B cell (primary cell): ENCODE data around the gene TOPBP1. TPM values are rescaled to one million over a fixed set of nuclear protein-coding genes. Genes with fewer than 3 reads are reported as not detected.
"Not testable (repeated sequence)": the region's sequence is repeated elsewhere in the genome, so short reads cannot be mapped to it uniquely, and the experiment has no call there.

ENCODE experiments used
- ATAC-seq: fragments of 200-7000 bp; cut with Tn5 transposase; one replicate; pipeline ENCODE4 v1.10.0; 2021; ENCODE audit warnings: low read depth, mild to moderate bottlenecking, moderate number of reproducible peaks, moderate library complexity
- CTCF ChIA-PET: fragments of 350-600 bp; sonication (Branson Sonifier 250); formaldehyde crosslinking; loops from one replicate; lab custom pipeline; 2021; ENCODE audit warnings: antibody characterized with exemption, inconsistent platforms; lab: Charles Lee
- POLR2A ChIA-PET: fragments of 350-600 bp; sonication (Branson Sonifier 250); formaldehyde crosslinking; loops from one replicate; lab custom pipeline; 2021; ENCODE audit warnings: antibody characterized with exemption; lab: Charles Lee
- DNase-seq: peaks from one replicate; pipeline ENCODE4 v3.0.0; 2013
- H2AFZ ChIP-seq: 2 replicates; pipeline ENCODE4 v1.6.1; 2012; ENCODE audit warnings: mild to moderate bottlenecking, low read depth, low read length; ENCODE audit not compliant: insufficient read depth, poor library complexity, severe bottlenecking
- H3K27ac ChIP-seq, 2 donors: 1 replicate in 1 of 2; 2 replicates in 1 of 2; pipeline ENCODE4 v1.5.1; 2012 to 2013; ENCODE audit warnings: low read length in 2 of 2, mild to moderate bottlenecking in 2 of 2, moderate library complexity in 1 of 2
- H3K27me3 ChIP-seq, 4 experiments: fragments of 200-600 bp in 1 of 4; sonication (generic) in 1 of 4; replicated peaks in 1 of 4; 1 replicate in 2 of 4; 2 replicates in 2 of 4; pipeline versions ENCODE4 v1.6.1 to v1.7.0; 2013 to 2016; ENCODE audit warnings: low read length in 3 of 4, mild to moderate bottlenecking in 2 of 4, mixed read lengths in 1 of 4, moderate library complexity in 1 of 4; ENCODE audit not compliant: insufficient read depth in 4 of 4, control insufficient read depth in 3 of 4; ENCODE audit errors: control extremely low read depth in 1 of 4
- H3K36me3 ChIP-seq, 2 experiments: replicated peaks in 1 of 2; 1 replicate in 1 of 2; 2 replicates in 1 of 2; pipeline versions ENCODE4 v1.6.1 to v1.7.1; 2013; ENCODE audit warnings: low read length in 1 of 2; ENCODE audit not compliant: insufficient read depth in 2 of 2, control insufficient read depth in 1 of 2; ENCODE audit errors: control extremely low read depth in 1 of 2, extremely low read depth in 1 of 2
- H3K4me1 ChIP-seq, 2 donors: fragments of 200-600 bp in 1 of 2; sonication (generic) in 1 of 2; 1 replicate in 1 of 2; 2 replicates in 1 of 2; pipeline versions ENCODE4 v1.5.1 to v1.6.1; 2013 to 2017; ENCODE audit warnings: low read length in 2 of 2; ENCODE audit not compliant: control insufficient read depth in 2 of 2, insufficient read depth in 2 of 2
- H3K4me2 ChIP-seq: replicated peaks from 2 replicates; pipeline ENCODE3; 2012; ENCODE audit warnings: mild to moderate bottlenecking, low read depth, low read length; ENCODE audit not compliant: poor library complexity, severe bottlenecking
- H3K4me3 ChIP-seq, 5 experiments: fragments of 200-600 bp in 1 of 5; sonication (generic) in 1 of 5; 1 replicate in 3 of 5; 2 replicates in 2 of 5; pipeline versions ENCODE4 v1.5.1 to v1.7.0; 2011 to 2016; ENCODE audit warnings: low read length in 4 of 5, mild to moderate bottlenecking in 4 of 5, low read depth in 2 of 5, control low read depth in 1 of 5, moderate library complexity in 1 of 5; ENCODE audit not compliant: insufficient read depth in 1 of 5; ENCODE audit errors: control extremely low read depth in 1 of 5, extremely low read depth in 1 of 5
- H3K79me2 ChIP-seq: fragments of 200-600 bp; sonication (generic); one replicate; pipeline ENCODE4 v1.6.0; 2016; ENCODE audit warnings: low read length; ENCODE audit not compliant: control insufficient read depth, insufficient read depth
- H3K9ac ChIP-seq: fragments of 200-600 bp; sonication (generic); 2 replicates; pipeline ENCODE4 v1.6.1; 2017; ENCODE audit warnings: mild to moderate bottlenecking, low read length, moderate library complexity
- H3K9me3 ChIP-seq, 3 donors: one replicate each; pipeline versions ENCODE4 v1.6.1 to v1.7.1; 2013; ENCODE audit warnings: low read length in 2 of 3; ENCODE audit not compliant: control insufficient read depth in 2 of 3, insufficient read depth in 1 of 3; ENCODE audit errors: control extremely low read depth in 1 of 3
- H4K20me1 ChIP-seq: 2 replicates; pipeline ENCODE4 v1.6.0; 2012; ENCODE audit warnings: mild to moderate bottlenecking, low read length; ENCODE audit not compliant: insufficient read depth, control insufficient read depth, poor library complexity, severe bottlenecking
- H3K27ac Mint-ChIP-seq: one replicate; pipeline ENCODE4 v1.8.0; 2021; ENCODE audit warnings: mixed read lengths
- H3K27me3 Mint-ChIP-seq: one replicate; pipeline ENCODE4 v1.8.0; 2021; ENCODE audit warnings: mixed read lengths
- H3K4me1 Mint-ChIP-seq: one replicate; pipeline ENCODE4 v1.8.0; 2021; ENCODE audit warnings: mixed read lengths
- H3K4me3 Mint-ChIP-seq: one replicate; pipeline ENCODE4 v1.8.0; 2021; ENCODE audit warnings: mixed read lengths
- H3K9me3 Mint-ChIP-seq: one replicate; pipeline ENCODE4 v1.8.0; 2022; ENCODE audit warnings: mixed read lengths; ENCODE audit not compliant: insufficient read depth
- CTCF ChIP-seq: fragments of 200-600 bp; IDR thresholded peaks from one replicate; pipeline ENCODE4 v1.8.0; 2022; ENCODE audit warnings: antibody characterized with exemption, mild to moderate bottlenecking
- EZH2 ChIP-seq: IDR thresholded peaks from 2 replicates; pipeline ENCODE4 v1.6.1; 2012; ENCODE audit warnings: borderline replicate concordance, low read depth, mild to moderate bottlenecking, moderate library complexity, low read length; ENCODE audit not compliant: insufficient read depth, poor library complexity, severe bottlenecking
- WGBS: methylation state at CpG from one replicate; pipeline ENCODE4 v1.1.5; 2013; ENCODE audit warnings: missing lambda C conversion rate; ENCODE audit not compliant: insufficient coverage; 5-methylcytosine and 5-hydroxymethylcytosine counted together
- intact Hi-C: fragments of 100-400 bp; cut with micrococcal nuclease; formaldehyde crosslinking; loops from one replicate; pipeline ENCODE4 v1.10.0; 2022
- polyA plus RNA-seq: library from polyadenylated mRNA; depleted of rRNA; stranded (reverse); fragments of >200 nt; gene quantifications from 2 replicates; pipeline ENCODE4 v1.2.3, GENCODE V29; 2012
- total RNA-seq, 2 donors: library from RNA; stranded (reverse); fragments of 120-200 nt in 1 of 2; gene quantifications; 1 replicate in 1 of 2; 2 replicates in 1 of 2; pipeline versions ENCODE4 v1.2.3 to v1.2.4, GENCODE V29; 2013 to 2022

TOPBP1 gene
- total and polyA plus RNA-seq, 2 donors (not counting 1 experiment from before 2014, with no cell fraction given), result 34.2 to 53.7 TPM

GRCh38 chr3:133669949-133670524, 8.3 kb upstream of the TOPBP1 start:
- no peaks in the 10 kb centered on the region for H4K20me1 ChIP-seq
- ATAC-seq, result no peak
- no peak overlapping the region for H2AFZ ChIP-seq
- Mint-ChIP-seq H3K4me3 (no peak overlapping the region), H3K4me1 (peaks cover 2% of the 10 kb centered on the region), H3K9me3 (no peaks in the 10 kb centered on the region), H3K27me3 (peaks cover 41% of the 10 kb centered on the region), H3K27ac (no peak overlapping the region)
- TF ChIP-seq EZH2, result no peak
- TF ChIP-seq CTCF, result no peak
- H3K27ac ChIP-seq, result no peak overlapping the region
- H3K9me3 ChIP-seq, result peaks cover 0 to 2% (median 0%) of the 10 kb centered on the region in 3 donors
- H3K27me3 ChIP-seq, result peaks cover 0 to 19% (median 14%) of the 10 kb centered on the region in 4 experiments
- peaks cover 5 to 7% of the 10 kb centered on the region in 2 donors for H3K4me1 ChIP-seq
- DNase-seq, result no peak
- intact Hi-C loops, result no loop called here
- CTCF ChIA-PET, result no interaction called here
- no peaks in the 10 kb centered on the region for H3K36me3 ChIP-seq
- H3K4me3 ChIP-seq, result no peak overlapping the region
- H3K79me2 ChIP-seq, result no peaks in the 10 kb centered on the region
- H3K9ac ChIP-seq, result no peak overlapping the region
- no peak overlapping the region for H3K4me2 ChIP-seq
- POLR2A ChIA-PET, result no interaction called here
- WGBS, result 100% methylated on average over 2 of the region's 4 CpGs

GRCh38 chr3:133667118-133667517, 5.4 kb upstream of the TOPBP1 start:
- Histone ChIP-seq H3K4me2 (no peak overlapping the region), H3K4me1 (peaks cover 11 to 15% of the 10 kb centered on the region in 2 donors), H3K9me3 (peaks cover 0 to 2% (median 0%) of the 10 kb centered on the region in 3 donors), H3K79me2 (peaks cover 16% of the 10 kb centered on the region), H2AFZ (no peak overlapping the region), H3K36me3 (no peaks in the 10 kb centered on the region), H3K9ac (no peak overlapping the region), H3K27me3 (peaks cover 0 to 5% (median 0%) of the 10 kb centered on the region in 4 experiments), H3K4me3 (no peak overlapping the region), H4K20me1 (no peaks in the 10 kb centered on the region), H3K27ac (no peak overlapping the region)
- intact Hi-C loops, result no loop called here
- ChIA-PET CTCF (interaction anchor here (0.8 kb wide), 1 partner anchor 9 kb away, joined by 3 read pairs; no protein-coding TSS in a partner anchor), POLR2A (no interaction called here)
- 69% methylated on average over 2 of the region's 2 CpGs for WGBS
- DNase-seq (no peak), ATAC-seq (no peak)
- TF ChIP-seq CTCF (no peak), EZH2 (no peak)
- H3K27me3 Mint-ChIP-seq, result peaks cover 17% of the 10 kb centered on the region
- no peak overlapping the region for H3K4me3 Mint-ChIP-seq
- peaks cover 16% of the 10 kb centered on the region for H3K4me1 Mint-ChIP-seq
- H3K9me3 Mint-ChIP-seq, result no peaks in the 10 kb centered on the region
- no peak overlapping the region for H3K27ac Mint-ChIP-seq

GRCh38 chr3:133665188-133665587, 3.4 kb upstream of the TOPBP1 start:
- ATAC-seq, H3K27me3 Mint-ChIP-seq, H3K27me3 ChIP-seq, H3K4me2 ChIP-seq, POLR2A ChIA-PET, H3K27ac ChIP-seq, H4K20me1 ChIP-seq, H3K4me3 Mint-ChIP-seq, DNase-seq, H3K9ac ChIP-seq, H3K27ac Mint-ChIP-seq, H3K36me3 ChIP-seq, H3K9me3 Mint-ChIP-seq, H3K4me3 ChIP-seq, H2AFZ ChIP-seq, intact Hi-C loops, H3K9me3 ChIP-seq: not testable (repeated sequence)
- H3K4me1 Mint-ChIP-seq, result peaks cover 29% of the 10 kb centered on the region
- WGBS, result 80% methylated on average over 1 of the region's 3 CpGs
- Histone ChIP-seq H3K79me2 (peaks cover 35% of the 10 kb centered on the region), H3K4me1 (peaks cover 18 to 25% of the 10 kb centered on the region in 2 donors)
- CTCF ChIA-PET, result interaction anchor here (1.0 kb wide), 1 partner anchor 179 kb away, joined by 3 read pairs; no protein-coding TSS in a partner anchor
